Activated naive CD8-positive, alpha-beta T cell treated with anti-CD3 and anti-CD28 coated beads, Interleukin-2, amount 50 U/mL, for 24 hours (primary cell): Measurements from ENCODE around the gene TXK.

ENCODE experiments used
- ATAC-seq: fragments of 150-1000 bp; cut with Tn5 transposase; one replicate; pipeline ENCODE4 v1.10.0; 2021
- DNase-seq: peaks from one replicate; pipeline ENCODE4 v3.0.0; 2021
- H3K27ac Mint-ChIP-seq: one replicate; pipeline ENCODE4 v1.8.0; 2021; ENCODE audit warnings: mild to moderate bottlenecking, mixed read lengths
- H3K27me3 Mint-ChIP-seq: one replicate; pipeline ENCODE4 v1.8.0; 2021; ENCODE audit warnings: mixed read lengths
- H3K36me3 Mint-ChIP-seq: one replicate; pipeline ENCODE4 v1.8.0; 2021; ENCODE audit warnings: low read depth, mixed read lengths
- H3K4me1 Mint-ChIP-seq: one replicate; pipeline ENCODE4 v1.8.0; 2021; ENCODE audit warnings: mixed read lengths
- H3K4me3 Mint-ChIP-seq: one replicate; pipeline ENCODE4 v1.8.0; 2021; ENCODE audit warnings: mild to moderate bottlenecking, moderate library complexity, mixed read lengths
- H3K9me3 Mint-ChIP-seq: one replicate; pipeline ENCODE4 v1.8.0; 2021; ENCODE audit warnings: mixed read lengths

The TXK gene

GRCh38 chr4:48022192-48022799 lies 111.8 kb downstream of the TXK start:
- DNase-seq: no peak
- Mint-ChIP-seq H3K4me3 (no peak overlapping the region), H3K4me1 (peaks cover 29% of the 10 kb centered on the region), H3K27ac (no peak overlapping the region), H3K27me3 (peaks cover 12% of the 10 kb centered on the region), H3K9me3 (no peaks in the 10 kb centered on the region), H3K36me3 (peaks cover 7% of the 10 kb centered on the region)
- no peak for ATAC-seq

- Mint-ChIP-seq H3K27ac (no peak overlapping the region), H3K9me3 (no peaks in the 10 kb centered on the region), H3K36me3 (peaks cover 4% of the 10 kb centered on the region), H3K4me3 (no peak overlapping the region), H3K27me3 (peaks cover 12% of the 10 kb centered on the region), H3K4me1 (peaks cover 31% of the 10 kb centered on the region)
- DNase-seq (no peak), ATAC-seq (peak; percentile 33)
Measured at GRCh38 chr4:48021100-48021499, 113.0 kb downstream of the TXK start.

GRCh38 chr4:48018112-48018511 lies 115.9 kb downstream of the TXK start:
- H3K4me1 Mint-ChIP-seq: peaks cover 36% of the 10 kb centered on the region
- no peak overlapping the region for H3K27ac Mint-ChIP-seq
- DNase-seq (no peak), ATAC-seq (no peak)
- peaks cover 3% of the 10 kb centered on the region for H3K36me3 Mint-ChIP-seq
- H3K27me3 Mint-ChIP-seq: peaks cover 13% of the 10 kb centered on the region
- no peak overlapping the region for H3K4me3 Mint-ChIP-seq
- no peaks in the 10 kb centered on the region for H3K9me3 Mint-ChIP-seq

GRCh38 chr4:48017108-48017571 lies 116.9 kb downstream of the TXK start:
- Mint-ChIP-seq H3K27me3 (peaks cover 10% of the 10 kb centered on the region), H3K4me1 (peaks cover 32% of the 10 kb centered on the region), H3K36me3 (peaks cover 3% of the 10 kb centered on the region), H3K9me3 (no peaks in the 10 kb centered on the region), H3K4me3 (peak overlapping the region; percentile 82), H3K27ac (peak overlapping the region; percentile 66)
- ATAC-seq (peak; percentile 65), DNase-seq (peak; percentile 73)
